Body of pancreas (tissue), 4 donors: ENCODE measurements around the gene WWOX.

Source experiments
- POLR2A ChIP-seq, 3 donors: fragments of 450-650 bp; IDR thresholded peaks; one replicate each; pipeline ENCODE4 v1.6.1; 2016; ENCODE audit warnings: antibody characterized with exemption in 3 of 3, mild to moderate bottlenecking in 2 of 3
- TF ChIP-seq, protein P1 (sequence below), 7 experiments: fragments of 450-650 bp in 4 of 7; fragments of 200-600 bp in 3 of 7; sonication (generic) in 3 of 7; IDR thresholded peaks; one replicate each; pipeline ENCODE4 v1.5.1; 2016 to 2019; ENCODE audit warnings: antibody characterized with exemption in 7 of 7

DNA sequence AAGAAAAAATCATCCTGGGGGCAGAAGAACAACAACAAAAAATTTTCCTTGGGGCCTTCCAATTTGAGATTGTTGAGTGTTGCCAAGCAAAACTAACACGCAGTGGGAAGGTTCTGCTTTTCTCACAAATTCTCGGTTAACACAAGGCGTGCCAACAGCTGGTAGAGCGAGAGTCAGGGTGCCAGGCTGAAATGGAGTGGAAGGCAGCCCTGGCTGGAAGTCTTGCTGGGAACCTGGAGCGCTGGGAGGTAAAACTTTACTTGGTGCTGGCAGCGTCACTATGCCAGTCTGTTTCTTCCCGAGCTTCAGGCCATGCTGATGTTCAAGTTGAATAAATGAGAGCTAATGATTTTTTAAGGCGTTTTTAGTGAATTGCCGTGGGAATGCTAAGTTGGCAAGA is 189.4 kb downstream of the WWOX start:
- TF ChIP-seq, protein P1, sequence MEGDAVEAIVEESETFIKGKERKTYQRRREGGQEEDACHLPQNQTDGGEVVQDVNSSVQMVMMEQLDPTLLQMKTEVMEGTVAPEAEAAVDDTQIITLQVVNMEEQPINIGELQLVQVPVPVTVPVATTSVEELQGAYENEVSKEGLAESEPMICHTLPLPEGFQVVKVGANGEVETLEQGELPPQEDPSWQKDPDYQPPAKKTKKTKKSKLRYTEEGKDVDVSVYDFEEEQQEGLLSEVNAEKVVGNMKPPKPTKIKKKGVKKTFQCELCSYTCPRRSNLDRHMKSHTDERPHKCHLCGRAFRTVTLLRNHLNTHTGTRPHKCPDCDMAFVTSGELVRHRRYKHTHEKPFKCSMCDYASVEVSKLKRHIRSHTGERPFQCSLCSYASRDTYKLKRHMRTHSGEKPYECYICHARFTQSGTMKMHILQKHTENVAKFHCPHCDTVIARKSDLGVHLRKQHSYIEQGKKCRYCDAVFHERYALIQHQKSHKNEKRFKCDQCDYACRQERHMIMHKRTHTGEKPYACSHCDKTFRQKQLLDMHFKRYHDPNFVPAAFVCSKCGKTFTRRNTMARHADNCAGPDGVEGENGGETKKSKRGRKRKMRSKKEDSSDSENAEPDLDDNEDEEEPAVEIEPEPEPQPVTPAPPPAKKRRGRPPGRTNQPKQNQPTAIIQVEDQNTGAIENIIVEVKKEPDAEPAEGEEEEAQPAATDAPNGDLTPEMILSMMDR (IDR thresholded peaks at IDR 0.05) = no peak
- TF ChIP-seq POLR2A (IDR thresholded peaks at IDR 0.05) = no peak
